ENCODE results near the gene PKHD1.

PKHD1 gene

GRCh38 chr6:51844336-51844735 lies 243.1 kb downstream of the PKHD1 start:
- TF ChIP-seq MYC (IDR thresholded peaks at IDR 0.05; ENCODE audit: low read depth, low read length), result no peak
- no peak for TF ChIP-seq MAX (IDR thresholded peaks at IDR 0.05; ENCODE audit: low read depth, low read length)
- TF ChIP-seq POLR2A (IDR thresholded peaks at IDR 0.05; ENCODE audit: extremely low read depth, insufficient read length), result no peak
- TF ChIP-seq CTCF (IDR thresholded peaks at IDR 0.05; ENCODE audit: low read depth, low read length), result no peak
- DNase-seq (ENCODE audit: low read depth), result no peak
- H3K4me3 ChIP-seq (ENCODE audit: low read depth, low read length), result no peak overlapping the region

GRCh38 chr6:51843456-51844056 lies 243.9 kb downstream of the PKHD1 start:
- DNase-seq (ENCODE audit: low read depth), result no peak
- H3K4me3 ChIP-seq (ENCODE audit: low read depth, low read length), result no peak overlapping the region
- TF ChIP-seq MAX (IDR thresholded peaks at IDR 0.05; ENCODE audit: low read depth, low read length) (no peak), POLR2A (IDR thresholded peaks at IDR 0.05; ENCODE audit: extremely low read depth, insufficient read length) (no peak), MYC (IDR thresholded peaks at IDR 0.05; ENCODE audit: low read depth, low read length) (no peak), CTCF (IDR thresholded peaks at IDR 0.05; ENCODE audit: low read depth, low read length) (no peak)

GRCh38 chr6:51842804-51843378 lies 244.5 kb downstream of the PKHD1 start:
- no peak for TF ChIP-seq MAX (IDR thresholded peaks at IDR 0.05; ENCODE audit: low read depth, low read length)
- no peak for TF ChIP-seq MYC (IDR thresholded peaks at IDR 0.05; ENCODE audit: low read depth, low read length)
- no peak for TF ChIP-seq CTCF (IDR thresholded peaks at IDR 0.05; ENCODE audit: low read depth, low read length)
- TF ChIP-seq POLR2A (IDR thresholded peaks at IDR 0.05; ENCODE audit: extremely low read depth, insufficient read length), result no peak
- no peak overlapping the region for H3K4me3 ChIP-seq (ENCODE audit: low read depth, low read length)
- DNase-seq (ENCODE audit: low read depth), result no peak

GRCh38 chr6:51842061-51842803 lies 245.2 kb downstream of the PKHD1 start:
- H3K4me3 ChIP-seq (ENCODE audit: low read depth, low read length), result no peak overlapping the region
- TF ChIP-seq MAX (IDR thresholded peaks at IDR 0.05; ENCODE audit: low read depth, low read length) (no peak), CTCF (IDR thresholded peaks at IDR 0.05; ENCODE audit: low read depth, low read length) (no peak), MYC (IDR thresholded peaks at IDR 0.05; ENCODE audit: low read depth, low read length) (no peak), POLR2A (IDR thresholded peaks at IDR 0.05; ENCODE audit: extremely low read depth, insufficient read length) (no peak)
- DNase-seq (ENCODE audit: low read depth), result no peak

- TF ChIP-seq CTCF (IDR thresholded peaks at IDR 0.05; ENCODE audit: low read depth, low read length) (no peak), MYC (IDR thresholded peaks at IDR 0.05; ENCODE audit: low read depth, low read length) (no peak), POLR2A (IDR thresholded peaks at IDR 0.05; ENCODE audit: extremely low read depth, insufficient read length) (no peak), MAX (IDR thresholded peaks at IDR 0.05; ENCODE audit: low read depth, low read length) (no peak)
- DNase-seq (ENCODE audit: low read depth), result no peak
- no peak overlapping the region for H3K4me3 ChIP-seq (ENCODE audit: low read depth, low read length)
Measured at GRCh38 chr6:51841626-51842025, 245.8 kb downstream of the PKHD1 start.
